Measurements from ENCODE around the gene MAGEA8. TPM values are rescaled to one million over a fixed set of nuclear protein-coding genes. Genes with fewer than 3 reads are reported as not detected.

MAGEA8 gene
- total RNA-seq, 1 experiment from 2014 or later: not detected

DNA sequence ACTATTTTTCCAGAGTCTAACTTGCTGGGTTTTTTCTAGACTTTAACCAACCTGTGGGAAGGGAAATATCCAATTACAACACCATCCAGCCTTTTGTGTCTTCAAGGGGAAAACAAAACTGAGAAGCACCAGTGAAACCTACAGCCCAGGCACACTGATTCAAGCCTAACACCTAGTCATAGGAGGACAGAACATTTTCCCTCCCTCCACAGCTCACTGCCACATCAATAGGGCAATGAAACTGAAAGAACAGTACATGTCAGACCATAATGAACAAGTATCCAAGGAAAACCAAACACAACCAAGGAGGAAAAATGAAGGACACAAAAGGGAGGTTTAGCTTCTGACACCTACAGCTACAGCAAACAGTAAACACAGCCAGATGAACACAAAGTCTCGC, 17.6 kb downstream of the MAGEA8 start:
- TF ChIP-seq, protein P1, sequence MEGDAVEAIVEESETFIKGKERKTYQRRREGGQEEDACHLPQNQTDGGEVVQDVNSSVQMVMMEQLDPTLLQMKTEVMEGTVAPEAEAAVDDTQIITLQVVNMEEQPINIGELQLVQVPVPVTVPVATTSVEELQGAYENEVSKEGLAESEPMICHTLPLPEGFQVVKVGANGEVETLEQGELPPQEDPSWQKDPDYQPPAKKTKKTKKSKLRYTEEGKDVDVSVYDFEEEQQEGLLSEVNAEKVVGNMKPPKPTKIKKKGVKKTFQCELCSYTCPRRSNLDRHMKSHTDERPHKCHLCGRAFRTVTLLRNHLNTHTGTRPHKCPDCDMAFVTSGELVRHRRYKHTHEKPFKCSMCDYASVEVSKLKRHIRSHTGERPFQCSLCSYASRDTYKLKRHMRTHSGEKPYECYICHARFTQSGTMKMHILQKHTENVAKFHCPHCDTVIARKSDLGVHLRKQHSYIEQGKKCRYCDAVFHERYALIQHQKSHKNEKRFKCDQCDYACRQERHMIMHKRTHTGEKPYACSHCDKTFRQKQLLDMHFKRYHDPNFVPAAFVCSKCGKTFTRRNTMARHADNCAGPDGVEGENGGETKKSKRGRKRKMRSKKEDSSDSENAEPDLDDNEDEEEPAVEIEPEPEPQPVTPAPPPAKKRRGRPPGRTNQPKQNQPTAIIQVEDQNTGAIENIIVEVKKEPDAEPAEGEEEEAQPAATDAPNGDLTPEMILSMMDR (conservative IDR thresholded peaks at IDR 0.05): no peak
- no peaks in the 10 kb centered on the region for H4K20me1 ChIP-seq (ENCODE audit: control insufficient read depth, insufficient read depth, insufficient read length)
- Mint-ChIP-seq H3K27ac (no peak overlapping the region), H3K36me3 (ENCODE audit: insufficient read depth in 1 of 3, low read depth in 3 of 3) (peaks cover 4 to 8% (median 7%) of the 10 kb centered on the region in 3 experiments; a peak in 5 of 7 replicates), H3K4me1 (peaks cover 2 to 15% of the 10 kb centered on the region in 2 experiments; a peak in 3 of 4 replicates), H3K4me3 (no peak overlapping the region), H3K9me3 (peaks cover 52 to 62% of the 10 kb centered on the region in 2 experiments), H3K27me3 (ENCODE audit: low read depth) (no peaks in the 10 kb centered on the region)
- H2AFZ ChIP-seq (ENCODE audit: low read length): no peak overlapping the region
- H3K9me3 ChIP-seq (ENCODE audit: control insufficient read depth, low read depth, low read length): peaks cover 19% of the 10 kb centered on the region
- H3K4ac ChIP-seq (ENCODE audit: low read depth, low read length): no peak overlapping the region
- H3K79me2 ChIP-seq (ENCODE audit: insufficient read depth, low read length): no peaks in the 10 kb centered on the region
- H3K27ac ChIP-seq (ENCODE audit: insufficient read length, low read depth, low read length): no peak overlapping the region
- DNase-seq: no peak
- no peak overlapping the region for H2BK15ac ChIP-seq (ENCODE audit: low read depth, low read length)
- H2BK5ac ChIP-seq (ENCODE audit: insufficient read length, low read length): no peak overlapping the region
- no peak overlapping the region for H4K91ac ChIP-seq (ENCODE audit: insufficient read length, low read depth, low read length)
- no peaks in the 10 kb centered on the region for H3K27me3 ChIP-seq (ENCODE audit: insufficient read depth, low read length)
- H4K8ac ChIP-seq (replicated peaks; ENCODE audit: insufficient read length, low read depth, low read length): no peak overlapping the region
- no peaks in the 10 kb centered on the region for H3K4me1 ChIP-seq (ENCODE audit: insufficient read depth, low read length)
- H3K23ac ChIP-seq (ENCODE audit: insufficient read length, low read depth, low read length): no peak overlapping the region
- H3K23me2 ChIP-seq (ENCODE audit: insufficient read length, low read depth, low read length, poor library complexity, severe bottlenecking): no peaks in the 10 kb centered on the region
- no CpG with 5 or more reads among the region's 1 CpG for WGBS (ENCODE audit: extremely low coverage, insufficient read length, low lambda C conversion rate)
- no peak overlapping the region for H2BK20ac ChIP-seq (ENCODE audit: low read depth, low read length, poor library complexity, severe bottlenecking)
- H3K9ac ChIP-seq (ENCODE audit: extremely low read depth, insufficient read length, low read length): no peak overlapping the region
- no peaks in the 10 kb centered on the region for H3K79me1 ChIP-seq (ENCODE audit: insufficient read depth, low read depth, low read length, poor library complexity, severe bottlenecking)
- H2AK5ac ChIP-seq (ENCODE audit: insufficient read length, low read length): no peak overlapping the region
- no peak overlapping the region for H4K5ac ChIP-seq (ENCODE audit: insufficient read length, low read depth, low read length)
- H3K18ac ChIP-seq (ENCODE audit: insufficient read length, low read depth, low read length): no peak overlapping the region
- H3K4me2 ChIP-seq (ENCODE audit: insufficient read depth, insufficient read length, low read length): no peak overlapping the region
- no peak overlapping the region for H3K14ac ChIP-seq (ENCODE audit: insufficient read depth, low read length)
- no peak overlapping the region for H2BK12ac ChIP-seq (ENCODE audit: insufficient read length, low read depth, low read length)
- no peak overlapping the region for H3K56ac ChIP-seq (ENCODE audit: insufficient read length, low read depth, low read length)
- no peak overlapping the region for H3T11ph ChIP-seq (ENCODE audit: low read length)
- H2BK120ac ChIP-seq (ENCODE audit: low read depth, low read length, poor library complexity, severe bottlenecking): no peak overlapping the region
